PC-3 (cell line): ENCODE data around the gene CHGA. TPM values are rescaled to one million over a fixed set of nuclear protein-coding genes. Genes with fewer than 3 reads are reported as not detected.

Source experiments
- ATAC-seq: fragments of 200-7000 bp; cut with Tn5 transposase; 2 replicates; pipeline ENCODE4 v1.9.1; 2020; ENCODE audit warnings: mild to moderate bottlenecking, moderate library complexity
- Bru-seq: library from RNA; stranded (reverse); fragments of 400-500 nt; gene quantifications from one replicate; lab custom pipeline; 2021; lab: Mats Ljungman, UMichigan
- BruChase-seq, 2 experiments: library from RNA; stranded (reverse); fragments of 400-500 nt; gene quantifications; one replicate each; lab custom pipeline; 2021; lab: Mats Ljungman, UMichigan
- BruUV-seq: library from RNA; stranded (reverse); fragments of 400-500 nt; replicated peaks from 2 replicates; lab custom pipeline; 2021; lab: Mats Ljungman, UMichigan
- CTCF ChIA-PET: fragments of 300-600 bp; sonication (Branson Sonifier 250); formaldehyde crosslinking; loops from one replicate; lab custom pipeline; 2022; ENCODE audit warnings: antibody characterized with exemption; lab: Charles Lee
- POLR2A ChIA-PET: fragments of 300-600 bp; sonication (Branson Sonifier 250); formaldehyde crosslinking; loops from one replicate; lab custom pipeline; 2022; ENCODE audit warnings: antibody characterized with exemption; ENCODE audit not compliant: unreplicated experiment; lab: Charles Lee
- DNase-seq: peaks from one replicate; pipeline ENCODE4 v3.0.0-alpha.2; 2015
- H2AFZ ChIP-seq: fragments of 300-600 bp; sonication (generic); 2 replicates; pipeline ENCODE4 v1.6.0; 2016; ENCODE audit warnings: antibody characterized with exemption, low read length
- H3F3A ChIP-seq: fragments of 300-600 bp; sonication (generic); one replicate; pipeline ENCODE4 v1.6.0; 2017; ENCODE audit warnings: antibody characterized with exemption, low read length, control low read depth, mild to moderate bottlenecking; ENCODE audit not compliant: unreplicated experiment
- H3K27ac ChIP-seq: fragments of 300-600 bp; sonication (generic); 2 replicates; pipeline ENCODE4 v1.5.1; 2016; ENCODE audit warnings: mild to moderate bottlenecking, low read length
- H3K27me3 ChIP-seq: fragments of 300-600 bp; sonication (generic); 2 replicates; pipeline ENCODE4 v1.6.1; 2016; ENCODE audit warnings: low read length, mixed read lengths
- H3K36me3 ChIP-seq: fragments of 300-600 bp; sonication (generic); 2 replicates; pipeline ENCODE4 v1.6.1; 2016; ENCODE audit warnings: low read depth, mixed run types, low read length, mixed read lengths
- H3K4me1 ChIP-seq: fragments of 300-600 bp; sonication (generic); 2 replicates; pipeline ENCODE4 v1.5.1; 2016; ENCODE audit warnings: low read length; ENCODE audit not compliant: insufficient read depth
- H3K4me2 ChIP-seq: fragments of 300-600 bp; sonication (generic); 2 replicates; pipeline ENCODE4 v1.6.0; 2016; ENCODE audit warnings: low read length
- H3K4me3 ChIP-seq: fragments of 300-600 bp; sonication (generic); 2 replicates; pipeline ENCODE4 v1.5.1; 2016; ENCODE audit warnings: mild to moderate bottlenecking, low read length, mixed read lengths
- H3K79me2 ChIP-seq: fragments of 300-600 bp; sonication (generic); 2 replicates; pipeline ENCODE4 v1.6.1; 2017; ENCODE audit warnings: low read length, mixed read lengths
- H3K9ac ChIP-seq: fragments of 300-600 bp; sonication (generic); 2 replicates; pipeline ENCODE4 v1.6.0; 2016; ENCODE audit warnings: mild to moderate bottlenecking, low read length
- H3K9me2 ChIP-seq: fragments of 300-600 bp; sonication (generic); replicated peaks from 2 replicates; pipeline ENCODE4 v1.6.1; 2016; ENCODE audit warnings: mixed run types, low read length, mixed read lengths
- H3K9me3 ChIP-seq: fragments of 300-600 bp; sonication (generic); 2 replicates; pipeline ENCODE4 v1.6.1; 2016; ENCODE audit warnings: low read length, mixed read lengths
- H4K20me1 ChIP-seq: fragments of 300-600 bp; sonication (generic); 2 replicates; pipeline ENCODE4 v1.6.1; 2016; ENCODE audit warnings: low read length, mixed read lengths
- EZH2 ChIP-seq: fragments of 300-600 bp; sonication (generic); IDR thresholded peaks from one replicate; pipeline ENCODE4 v1.6.1; 2017; ENCODE audit warnings: antibody characterized with exemption, mild to moderate bottlenecking, low read length; ENCODE audit not compliant: unreplicated experiment
- EZH2phosphoT487 ChIP-seq: fragments of 300-600 bp; sonication (generic); IDR thresholded peaks from 2 replicates; pipeline ENCODE4 v1.6.1; 2018; ENCODE audit warnings: mild to moderate bottlenecking, antibody characterized with exemption, low read length, borderline replicate concordance
- intact Hi-C: fragments of 100-400 bp; cut with micrococcal nuclease; formaldehyde crosslinking; loops from 2 replicates; pipeline ENCODE4 v1.9.0; 2023
- long read RNA-seq: library from polyadenylated mRNA; unstranded; transcript quantifications from one replicate; pipeline ENCODE4 v2.0.0, GENCODE V29; 2021; ENCODE audit not compliant: unreplicated experiment
- total RNA-seq: library from RNA; depleted of rRNA; stranded (reverse); fragments of >200 nt; gene quantifications from 2 replicates; pipeline ENCODE4 v1.2.3, GENCODE V29; 2014; rRNA removed
- TF ChIP-seq, protein P1 (sequence below): fragments of 300-600 bp; sonication (generic); conservative IDR thresholded peaks from 2 replicates; pipeline ENCODE4 v1.5.1; 2017; ENCODE audit warnings: antibody characterized with exemption, low read depth, mild to moderate bottlenecking, low read length

The CHGA gene, protein sequence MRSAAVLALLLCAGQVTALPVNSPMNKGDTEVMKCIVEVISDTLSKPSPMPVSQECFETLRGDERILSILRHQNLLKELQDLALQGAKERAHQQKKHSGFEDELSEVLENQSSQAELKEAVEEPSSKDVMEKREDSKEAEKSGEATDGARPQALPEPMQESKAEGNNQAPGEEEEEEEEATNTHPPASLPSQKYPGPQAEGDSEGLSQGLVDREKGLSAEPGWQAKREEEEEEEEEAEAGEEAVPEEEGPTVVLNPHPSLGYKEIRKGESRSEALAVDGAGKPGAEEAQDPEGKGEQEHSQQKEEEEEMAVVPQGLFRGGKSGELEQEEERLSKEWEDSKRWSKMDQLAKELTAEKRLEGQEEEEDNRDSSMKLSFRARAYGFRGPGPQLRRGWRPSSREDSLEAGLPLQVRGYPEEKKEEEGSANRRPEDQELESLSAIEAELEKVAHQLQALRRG
- total RNA-seq (not detected in 2 replicates), Bru-seq, nascent RNA (not detected), BruChase-seq, experiment 1, labeled RNA remaining after a 6-hour chase (not detected), BruChase-seq, experiment 2, labeled RNA remaining after a 2-hour chase (not detected)
- long read RNA-seq, result 0 reads

DNA sequence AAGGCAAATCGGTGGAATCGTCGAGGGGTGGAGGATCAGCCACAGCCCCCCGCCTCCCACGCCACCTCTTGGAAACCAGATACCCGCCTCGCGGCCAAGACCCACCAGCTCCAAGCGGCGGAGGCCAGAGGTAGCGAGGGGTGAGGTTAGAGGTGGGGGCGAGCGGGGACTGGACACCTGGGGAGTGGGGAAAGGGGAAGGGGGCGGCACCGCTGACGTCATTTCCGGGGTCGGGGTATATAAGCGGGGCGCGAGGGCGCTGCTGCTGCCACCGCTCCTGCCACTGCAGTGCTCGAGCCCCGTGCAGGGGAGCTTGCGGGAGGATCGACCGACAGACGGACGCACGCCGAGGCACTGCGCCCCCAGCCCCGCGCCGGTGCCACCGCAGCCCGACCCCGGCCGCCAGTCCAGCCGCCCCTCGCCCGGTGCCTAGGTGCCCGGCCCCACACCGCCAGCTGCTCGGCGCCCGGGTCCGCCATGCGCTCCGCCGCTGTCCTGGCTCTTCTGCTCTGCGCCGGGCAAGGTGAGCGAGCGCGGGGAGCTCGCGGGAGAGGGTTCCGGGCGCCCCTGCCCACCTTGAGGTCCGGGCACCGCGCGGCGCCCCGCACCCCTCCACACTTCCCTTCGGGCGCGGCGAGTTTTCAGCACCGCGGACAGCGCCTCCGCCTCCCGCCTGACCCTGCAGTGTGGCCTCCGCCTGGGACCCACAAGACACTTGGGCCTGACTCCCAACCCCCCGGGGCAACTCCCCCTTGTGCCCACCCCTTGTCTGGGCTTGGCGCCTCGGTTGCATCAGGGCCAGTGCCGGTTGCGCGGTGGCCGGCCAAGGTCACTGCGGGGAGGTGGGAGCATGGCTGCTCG lies at the start of gene CHGA:
Gene CHGA (plus strand): TSS at position 268 of the 861 bp plus-strand sequence. CDS start 210 bp downstream, at position 478.
- TF ChIP-seq, protein P1, sequence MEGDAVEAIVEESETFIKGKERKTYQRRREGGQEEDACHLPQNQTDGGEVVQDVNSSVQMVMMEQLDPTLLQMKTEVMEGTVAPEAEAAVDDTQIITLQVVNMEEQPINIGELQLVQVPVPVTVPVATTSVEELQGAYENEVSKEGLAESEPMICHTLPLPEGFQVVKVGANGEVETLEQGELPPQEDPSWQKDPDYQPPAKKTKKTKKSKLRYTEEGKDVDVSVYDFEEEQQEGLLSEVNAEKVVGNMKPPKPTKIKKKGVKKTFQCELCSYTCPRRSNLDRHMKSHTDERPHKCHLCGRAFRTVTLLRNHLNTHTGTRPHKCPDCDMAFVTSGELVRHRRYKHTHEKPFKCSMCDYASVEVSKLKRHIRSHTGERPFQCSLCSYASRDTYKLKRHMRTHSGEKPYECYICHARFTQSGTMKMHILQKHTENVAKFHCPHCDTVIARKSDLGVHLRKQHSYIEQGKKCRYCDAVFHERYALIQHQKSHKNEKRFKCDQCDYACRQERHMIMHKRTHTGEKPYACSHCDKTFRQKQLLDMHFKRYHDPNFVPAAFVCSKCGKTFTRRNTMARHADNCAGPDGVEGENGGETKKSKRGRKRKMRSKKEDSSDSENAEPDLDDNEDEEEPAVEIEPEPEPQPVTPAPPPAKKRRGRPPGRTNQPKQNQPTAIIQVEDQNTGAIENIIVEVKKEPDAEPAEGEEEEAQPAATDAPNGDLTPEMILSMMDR, result no peak
- H4K20me1 ChIP-seq, result no peaks in the 10 kb centered on the region
- no peaks in the 10 kb centered on the region for H3K9me3 ChIP-seq
- no peaks in the 10 kb centered on the region for H3K4me1 ChIP-seq
- intact Hi-C loops, result no loop called here
- ChIA-PET CTCF (no interaction called here), POLR2A (interaction anchor here (0.6 kb wide), 1 partner anchor 72 kb away, joined by 11 read pairs; no protein-coding TSS in a partner anchor)
- DNase-seq (no peak), ATAC-seq (peak; percentile 43; the same call in 1 of the 2 replicates)
- no peak within 1 kb of the TSS for H3K4me3 ChIP-seq
- H3K36me3 ChIP-seq, result no peaks in the 10 kb centered on the region
- no peak within 1 kb of the TSS for H2AFZ ChIP-seq
- no peak within 1 kb of the TSS for H3K4me2 ChIP-seq
- H3K79me2 ChIP-seq, result no peaks in the 10 kb centered on the region
- no peaks in the 10 kb centered on the region for H3F3A ChIP-seq
- no TSS peak for BruUV-seq
- no peak within 1 kb of the TSS for H3K9ac ChIP-seq
- no peaks in the 10 kb centered on the region for H3K9me2 ChIP-seq
- H3K27me3 ChIP-seq, result no peaks in the 10 kb centered on the region
- H3K27ac ChIP-seq, result no peak within 1 kb of the TSS

DNA sequence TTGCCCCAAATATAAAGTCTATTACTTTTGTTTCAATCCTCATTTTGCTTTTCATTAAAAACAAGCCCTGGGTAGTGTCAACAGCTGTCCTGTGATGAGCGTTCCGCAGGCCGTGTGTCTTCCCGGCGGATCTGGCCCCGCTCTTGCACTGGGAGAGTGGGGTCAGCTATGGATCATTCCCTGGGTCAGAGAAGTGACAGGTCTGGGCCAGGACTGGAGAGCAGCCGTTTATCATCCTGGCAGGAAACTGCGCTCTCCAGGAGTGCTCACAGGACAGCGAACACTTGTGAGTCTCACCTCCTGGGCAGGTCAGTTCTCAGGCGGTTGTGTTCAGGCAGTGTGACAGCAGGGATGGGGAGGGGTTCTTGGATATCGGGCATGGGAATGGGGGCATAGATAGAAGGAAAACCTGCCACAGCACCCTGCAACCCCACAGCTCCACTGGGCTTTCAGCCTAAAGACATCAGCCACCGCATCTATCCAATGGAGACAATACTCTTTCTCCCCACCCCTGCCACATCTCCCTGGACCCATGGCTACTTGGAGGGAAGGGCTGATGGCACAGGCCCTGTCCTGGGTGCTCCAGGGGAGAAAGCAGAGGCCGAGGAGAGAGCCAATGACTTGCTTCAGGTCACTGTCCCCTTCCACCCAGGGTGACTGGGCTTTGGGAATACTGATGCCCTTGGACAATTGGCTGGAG lies 47.8 kb upstream of the CHGA start:
- no peak overlapping the region for H2AFZ ChIP-seq
- H3K9me3 ChIP-seq, result no peaks in the 10 kb centered on the region
- no peak overlapping the region for H3K4me3 ChIP-seq
- intact Hi-C loops, result no loop called here
- no peaks in the 10 kb centered on the region for H3K9me2 ChIP-seq
- ATAC-seq (no peak), DNase-seq (no peak)
- H3K79me2 ChIP-seq, result no peaks in the 10 kb centered on the region
- CTCF ChIA-PET, result no interaction called here
- peaks cover 37% of the 10 kb centered on the region for H3K27me3 ChIP-seq
- no peak overlapping the region for H3K27ac ChIP-seq
- TF ChIP-seq EZH2 (no peak), EZH2phosphoT487 (no peak)
- TF ChIP-seq, protein P1, result no peak
- H3K36me3 ChIP-seq, result no peaks in the 10 kb centered on the region
- no peaks in the 10 kb centered on the region for H3F3A ChIP-seq
- no peak overlapping the region for H3K4me2 ChIP-seq
- BruUV-seq, result no TSS peak
- H3K4me1 ChIP-seq, result no peaks in the 10 kb centered on the region
- H4K20me1 ChIP-seq, result no peaks in the 10 kb centered on the region
- H3K9ac ChIP-seq, result no peak overlapping the region
- POLR2A ChIA-PET, result no interaction called here
